ENCODE results near the gene CYS1. TPM values are rescaled to one million over a fixed set of nuclear protein-coding genes. Genes with fewer than 3 reads are reported as not detected.

Gene CYS1
- total and polyA plus RNA-seq, 2 of the 8 experiments (the other 6 are each of a cell fraction or from before 2014, with no cell fraction given): 0.09 to 0.13 TPM

DNA sequence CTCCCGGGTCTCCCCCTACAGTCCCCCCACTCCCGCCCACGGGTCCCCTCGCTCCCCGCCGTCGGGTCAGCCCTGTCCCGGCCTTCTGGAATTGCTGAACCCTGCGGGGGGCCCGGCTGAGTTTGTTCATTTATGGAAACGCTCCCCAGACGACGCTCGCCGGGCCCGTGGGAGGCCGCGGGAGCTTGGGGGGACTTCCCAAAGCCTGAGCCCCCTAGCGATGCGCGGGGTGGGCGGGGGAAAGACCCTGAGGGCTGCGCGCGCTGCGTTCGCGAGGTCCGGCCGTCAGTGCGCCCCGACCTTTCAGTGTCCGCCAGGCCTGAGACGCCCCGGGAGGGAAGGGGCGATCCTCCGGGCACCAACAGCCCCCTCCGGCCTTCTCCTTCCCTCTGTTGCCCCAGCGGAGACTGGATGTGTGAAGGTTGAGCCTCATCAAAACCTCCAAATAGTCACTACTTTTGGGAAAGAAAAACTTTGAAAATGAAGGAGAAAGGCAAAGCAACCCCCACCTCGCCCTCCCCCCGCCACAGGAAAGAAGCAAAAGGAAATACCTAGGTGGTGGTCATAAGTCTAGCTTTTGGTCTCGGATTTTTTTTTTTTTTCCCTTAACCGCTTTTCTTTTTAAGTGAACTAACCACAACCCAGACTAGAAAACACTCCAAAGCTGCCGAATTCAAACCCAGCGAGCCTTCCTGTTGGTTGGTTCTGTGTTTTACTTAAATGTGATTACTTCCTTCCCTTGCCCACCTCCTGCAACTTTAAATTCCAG is 509 bp upstream of the CYS1 start:
- Histone ChIP-seq H3K9ac (replicated peaks in 1 of 4; ENCODE audit: extremely low read depth in 1 of 4, low read depth in 3 of 4, low read length in 3 of 4) (peak overlapping the region in 1 of 4 experiments; percentile 41; a peak in 1 of 7 replicates), H2AFZ (ENCODE audit: low read length) (no peak overlapping the region), H3K9me3 (ENCODE audit: insufficient read depth in 2 of 2, low read depth in 1 of 2, low read length in 1 of 2) (no peaks in the 10 kb centered on the region), H3K27ac (ENCODE audit: low read depth, low read length) (no peak overlapping the region), H3K14ac (ENCODE audit: insufficient read length) (no peak overlapping the region), H3K79me1 (ENCODE audit: low read depth, low read length) (no peaks in the 10 kb centered on the region), H3K18ac (ENCODE audit: extremely low read depth, low read length) (peak overlapping the region; percentile 48; the same call in 1 of the 2 replicates), H3K79me2 (ENCODE audit: control insufficient read depth in 1 of 2, insufficient read depth in 2 of 2, low read length in 2 of 2) (no peaks in the 10 kb centered on the region), H4K91ac (replicated peaks; ENCODE audit: insufficient read length, low read length) (no peak overlapping the region), H3K27me3 (replicated peaks in 1 of 4; ENCODE audit: control insufficient read depth in 3 of 4, extremely low read depth in 1 of 4, insufficient read depth in 3 of 4, low read length in 3 of 4) (peaks cover 14 to 32% (median 25%) of the 10 kb centered on the region in 4 experiments), H3K4me3 (ENCODE audit: extremely low read depth in 1 of 4, insufficient read depth in 2 of 4, low read depth in 3 of 4, low read length in 4 of 4) (peak overlapping the region; percentile 14 to 63 (median 32)), H4K8ac (ENCODE audit: extremely low read depth, insufficient read depth, low read length) (no peak overlapping the region), H2BK20ac (ENCODE audit: low read length) (no peak overlapping the region), H2BK12ac (ENCODE audit: low read depth, low read length) (no peak overlapping the region), H2AK5ac (ENCODE audit: low read depth, low read length) (no peak overlapping the region), H2BK120ac (replicated peaks; ENCODE audit: low read depth, low read length) (no peak overlapping the region), H4K20me1 (replicated peaks in 1 of 2; ENCODE audit: control insufficient read depth in 1 of 2, insufficient read depth in 2 of 2, low read length in 2 of 2) (no peaks in the 10 kb centered on the region), H2BK15ac (ENCODE audit: low read length) (no peak overlapping the region), H3K56ac (replicated peaks; ENCODE audit: insufficient read length, low read depth, low read length) (no peak overlapping the region), H3K4ac (replicated peaks; ENCODE audit: insufficient read length, low read depth, low read length) (no peak overlapping the region), H2BK5ac (ENCODE audit: low read depth, low read length) (no peak overlapping the region), H3K4me2 (ENCODE audit: insufficient read depth in 1 of 2, low read depth in 2 of 2, low read length in 2 of 2) (peak overlapping the region; percentile 54 to 72), H3K36me3 (ENCODE audit: control insufficient read depth in 2 of 4, insufficient read depth in 4 of 4, low read length in 3 of 4) (no peaks in the 10 kb centered on the region), H3K23ac (ENCODE audit: insufficient read length) (no peak overlapping the region), H3K23me2 (ENCODE audit: low read depth, low read length) (peaks cover 10% of the 10 kb centered on the region; the same call in 1 of the 2 replicates), H4K5ac (ENCODE audit: insufficient read length, low read depth, low read length) (no peak overlapping the region), H3K4me1 (replicated peaks in 1 of 4; ENCODE audit: control insufficient read depth in 3 of 4, insufficient read depth in 4 of 4, low read length in 3 of 4) (peaks cover 0 to 7% (median 4%) of the 10 kb centered on the region in 4 experiments; a peak in 2 of 7 replicates)
- no peak for DNase-seq (ENCODE audit: low read depth in 1 of 2, low spot score in 2 of 2)
- ChIA-PET POLR2A (ENCODE audit: partially characterized antibody) (no interaction called here), CTCF (ENCODE audit: partially characterized antibody) (interaction anchor here (0.6 to 20.0 kb wide), 5 partner anchors 9 to 61 kb away, joined by 3 to 429 read pairs (median 4); no protein-coding TSS in a partner anchor)
- WGBS, 2 experiments (ENCODE audit: extremely low coverage in 1 of 2, insufficient coverage in 1 of 2, insufficient read length in 1 of 2, insufficient replicate concordance in 2 of 2, low coverage in 1 of 2, low lambda C conversion rate in 2 of 2, missing lambda C conversion rate in 1 of 2): 10% methylated on average over 20 of the region's 45 CpGs; no CpG with 5 or more reads in 1 of the 2 experiments
- FAIRE-seq: no peak
- TF ChIP-seq NANOG (IDR thresholded peaks at IDR 0.05; ENCODE audit: insufficient read depth, low read depth, low read length, poor library complexity, severe bottlenecking) (no peak), EZH2 (IDR thresholded peaks at IDR 0.05; ENCODE audit: low read depth, low read length, severe bottlenecking) (peak; percentile 52), SUZ12 (IDR thresholded peaks at IDR 0.05; ENCODE audit: low read length) (0 out of 2 replicates have a peak, but pooled peaks have one; percentile 39)

Measured in H1 (cell line).